Measurements from ENCODE around the gene CBARP. TPM values are rescaled to one million over a fixed set of nuclear protein-coding genes. Genes with fewer than 3 reads are reported as not detected.

The CBARP gene
- total and polyA plus RNA-seq, 2 of the 13 experiments (the other 11 are each of a cell fraction or from before 2014, with no cell fraction given) = 1.2 to 1.4 TPM

DNA sequence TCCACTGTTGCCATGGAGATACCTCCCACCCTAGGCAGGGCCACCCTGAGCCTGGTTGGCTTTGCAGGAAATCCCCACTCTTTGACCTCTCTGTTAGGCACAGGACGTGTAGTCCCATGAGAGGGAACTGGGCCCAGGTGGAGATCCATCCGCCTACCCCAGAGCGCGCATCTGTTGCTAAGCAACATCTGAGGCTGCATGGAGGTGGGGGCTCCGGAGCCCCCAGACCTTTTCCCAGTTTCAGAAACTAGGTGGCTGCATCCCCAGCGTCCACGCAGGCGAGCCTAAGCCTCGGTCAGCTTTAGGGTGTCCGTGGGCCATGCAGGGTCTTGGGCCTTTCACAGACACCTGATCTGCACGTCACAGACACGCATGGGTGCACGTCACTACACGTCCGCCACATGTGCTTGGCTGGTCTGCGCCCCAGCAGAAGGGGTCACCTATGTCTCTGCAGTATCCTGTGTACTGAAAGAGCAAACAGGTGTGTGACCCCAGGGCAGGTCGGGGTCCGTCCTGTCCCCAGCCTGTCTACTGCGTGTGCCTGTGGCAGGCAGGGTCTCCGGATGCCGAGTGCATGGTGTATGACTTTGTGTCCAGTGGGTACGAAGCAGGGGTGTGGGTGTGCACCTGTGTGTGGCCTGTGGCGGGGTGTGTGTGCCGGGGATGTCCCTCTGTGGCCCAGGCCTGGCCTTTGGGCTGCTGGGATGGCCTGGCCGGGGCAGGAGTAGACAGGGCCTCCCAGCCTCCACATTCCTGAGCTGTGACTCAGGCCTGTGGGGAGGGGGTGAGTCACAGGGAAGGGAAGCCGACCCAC, 27.2 kb upstream of the CBARP start (continued):
- TF ChIP-seq, protein P1, sequence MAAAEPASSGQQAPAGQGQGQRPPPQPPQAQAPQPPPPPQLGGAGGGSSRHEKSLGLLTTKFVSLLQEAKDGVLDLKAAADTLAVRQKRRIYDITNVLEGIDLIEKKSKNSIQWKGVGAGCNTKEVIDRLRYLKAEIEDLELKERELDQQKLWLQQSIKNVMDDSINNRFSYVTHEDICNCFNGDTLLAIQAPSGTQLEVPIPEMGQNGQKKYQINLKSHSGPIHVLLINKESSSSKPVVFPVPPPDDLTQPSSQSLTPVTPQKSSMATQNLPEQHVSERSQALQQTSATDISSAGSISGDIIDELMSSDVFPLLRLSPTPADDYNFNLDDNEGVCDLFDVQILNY (CRISPR knock-in tag; conservative IDR thresholded peaks at IDR 0.05) = 0 out of 2 replicates have a peak, but pooled peaks have one; percentile 33
- 0 out of 2 replicates have a peak, but pooled peaks have one; percentile 28 for TF ChIP-seq KMT2B (CRISPR knock-in tag; IDR thresholded peaks at IDR 0.05)
- TF ChIP-seq, protein P2, sequence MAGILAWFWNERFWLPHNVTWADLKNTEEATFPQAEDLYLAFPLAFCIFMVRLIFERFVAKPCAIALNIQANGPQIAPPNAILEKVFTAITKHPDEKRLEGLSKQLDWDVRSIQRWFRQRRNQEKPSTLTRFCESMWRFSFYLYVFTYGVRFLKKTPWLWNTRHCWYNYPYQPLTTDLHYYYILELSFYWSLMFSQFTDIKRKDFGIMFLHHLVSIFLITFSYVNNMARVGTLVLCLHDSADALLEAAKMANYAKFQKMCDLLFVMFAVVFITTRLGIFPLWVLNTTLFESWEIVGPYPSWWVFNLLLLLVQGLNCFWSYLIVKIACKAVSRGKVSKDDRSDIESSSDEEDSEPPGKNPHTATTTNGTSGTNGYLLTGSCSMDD (CRISPR knock-in tag; IDR thresholded peaks at IDR 0.05) = no peak
- TF ChIP-seq ZNF589 (CRISPR knock-in tag; conservative IDR thresholded peaks at IDR 0.05) = 0 out of 2 replicates have a peak, but pooled peaks have one; percentile 40
- TF ChIP-seq GATA4 (IDR thresholded peaks at IDR 0.05; ENCODE audit: borderline replicate concordance, low read depth) = no peak
- TF ChIP-seq ARHGAP35 (CRISPR knock-in tag; IDR thresholded peaks at IDR 0.05; ENCODE audit: borderline replicate concordance) = 0 out of 2 replicates have a peak, but pooled peaks have one; percentile 54
- peak; percentile 55 for TF ChIP-seq DPF2 (CRISPR knock-in tag; IDR thresholded peaks at IDR 0.05; ENCODE audit: borderline replicate concordance, low read depth)
- TF ChIP-seq, protein P3, sequence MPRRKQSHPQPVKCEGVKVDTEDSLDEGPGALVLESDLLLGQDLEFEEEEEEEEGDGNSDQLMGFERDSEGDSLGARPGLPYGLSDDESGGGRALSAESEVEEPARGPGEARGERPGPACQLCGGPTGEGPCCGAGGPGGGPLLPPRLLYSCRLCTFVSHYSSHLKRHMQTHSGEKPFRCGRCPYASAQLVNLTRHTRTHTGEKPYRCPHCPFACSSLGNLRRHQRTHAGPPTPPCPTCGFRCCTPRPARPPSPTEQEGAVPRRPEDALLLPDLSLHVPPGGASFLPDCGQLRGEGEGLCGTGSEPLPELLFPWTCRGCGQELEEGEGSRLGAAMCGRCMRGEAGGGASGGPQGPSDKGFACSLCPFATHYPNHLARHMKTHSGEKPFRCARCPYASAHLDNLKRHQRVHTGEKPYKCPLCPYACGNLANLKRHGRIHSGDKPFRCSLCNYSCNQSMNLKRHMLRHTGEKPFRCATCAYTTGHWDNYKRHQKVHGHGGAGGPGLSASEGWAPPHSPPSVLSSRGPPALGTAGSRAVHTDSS (CRISPR knock-in tag; conservative IDR thresholded peaks at IDR 0.05) = no peak
- TF ChIP-seq, protein P4, sequence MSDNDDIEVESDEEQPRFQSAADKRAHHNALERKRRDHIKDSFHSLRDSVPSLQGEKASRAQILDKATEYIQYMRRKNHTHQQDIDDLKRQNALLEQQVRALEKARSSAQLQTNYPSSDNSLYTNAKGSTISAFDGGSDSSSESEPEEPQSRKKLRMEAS (IDR thresholded peaks at IDR 0.05) = peak; percentile 74
- TF ChIP-seq GABPB1 (CRISPR knock-in tag; IDR thresholded peaks at IDR 0.05) = peak; percentile 72
- peak; percentile 89 for TF ChIP-seq ZNF746 (CRISPR knock-in tag; IDR thresholded peaks at IDR 0.05)
- TF ChIP-seq TCF7 (IDR thresholded peaks at IDR 0.05; ENCODE audit: low read depth) = no peak
- peak; percentile 73; the same call in 1 of the 2 replicates for TF ChIP-seq NFKBIZ (CRISPR knock-in tag; IDR thresholded peaks at IDR 0.05)
- peak; percentile 43; the same call in 1 of the 2 replicates for TF ChIP-seq ZMYM4 (CRISPR knock-in tag; IDR thresholded peaks at IDR 0.05)
- no peak for TF ChIP-seq ZNF709 (CRISPR knock-in tag; IDR thresholded peaks at IDR 0.05)
- no peak for TF ChIP-seq NFE2 (CRISPR knock-in tag; IDR thresholded peaks at IDR 0.05)
- TF ChIP-seq, protein P5, sequence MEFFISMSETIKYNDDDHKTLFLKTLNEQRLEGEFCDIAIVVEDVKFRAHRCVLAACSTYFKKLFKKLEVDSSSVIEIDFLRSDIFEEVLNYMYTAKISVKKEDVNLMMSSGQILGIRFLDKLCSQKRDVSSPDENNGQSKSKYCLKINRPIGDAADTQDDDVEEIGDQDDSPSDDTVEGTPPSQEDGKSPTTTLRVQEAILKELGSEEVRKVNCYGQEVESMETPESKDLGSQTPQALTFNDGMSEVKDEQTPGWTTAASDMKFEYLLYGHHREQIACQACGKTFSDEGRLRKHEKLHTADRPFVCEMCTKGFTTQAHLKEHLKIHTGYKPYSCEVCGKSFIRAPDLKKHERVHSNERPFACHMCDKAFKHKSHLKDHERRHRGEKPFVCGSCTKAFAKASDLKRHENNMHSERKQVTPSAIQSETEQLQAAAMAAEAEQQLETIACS (CRISPR knock-in tag; IDR thresholded peaks at IDR 0.05) = no peak
- TF ChIP-seq SAP130 (CRISPR knock-in tag; IDR thresholded peaks at IDR 0.05; ENCODE audit: low read depth) = peak; percentile 92
- peak; percentile 78 for TF ChIP-seq ZEB1 (IDR thresholded peaks at IDR 0.05; ENCODE audit: insufficient replicate concordance, low read depth)
- TF ChIP-seq, protein P6, sequence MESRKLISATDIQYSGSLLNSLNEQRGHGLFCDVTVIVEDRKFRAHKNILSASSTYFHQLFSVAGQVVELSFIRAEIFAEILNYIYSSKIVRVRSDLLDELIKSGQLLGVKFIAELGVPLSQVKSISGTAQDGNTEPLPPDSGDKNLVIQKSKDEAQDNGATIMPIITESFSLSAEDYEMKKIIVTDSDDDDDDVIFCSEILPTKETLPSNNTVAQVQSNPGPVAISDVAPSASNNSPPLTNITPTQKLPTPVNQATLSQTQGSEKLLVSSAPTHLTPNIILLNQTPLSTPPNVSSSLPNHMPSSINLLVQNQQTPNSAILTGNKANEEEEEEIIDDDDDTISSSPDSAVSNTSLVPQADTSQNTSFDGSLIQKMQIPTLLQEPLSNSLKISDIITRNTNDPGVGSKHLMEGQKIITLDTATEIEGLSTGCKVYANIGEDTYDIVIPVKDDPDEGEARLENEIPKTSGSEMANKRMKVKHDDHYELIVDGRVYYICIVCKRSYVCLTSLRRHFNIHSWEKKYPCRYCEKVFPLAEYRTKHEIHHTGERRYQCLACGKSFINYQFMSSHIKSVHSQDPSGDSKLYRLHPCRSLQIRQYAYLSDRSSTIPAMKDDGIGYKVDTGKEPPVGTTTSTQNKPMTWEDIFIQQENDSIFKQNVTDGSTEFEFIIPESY (CRISPR knock-in tag; IDR thresholded peaks at IDR 0.05) = peak; percentile 33; the same call in 1 of the 2 replicates
- peak; percentile 75 for TF ChIP-seq GATAD2A (CRISPR knock-in tag; IDR thresholded peaks at IDR 0.05)
- peak; percentile 71 for TF ChIP-seq ZFY (CRISPR knock-in tag; IDR thresholded peaks at IDR 0.05)
- TF ChIP-seq ARNTL (CRISPR knock-in tag; IDR thresholded peaks at IDR 0.05) = peak; percentile 38
- peak; percentile 92 for TF ChIP-seq PHF21A (CRISPR knock-in tag; IDR thresholded peaks at IDR 0.05)
